H1 (cell line): Measurements from ENCODE around the gene ACRV1. TPM values are rescaled to one million over a fixed set of nuclear protein-coding genes. Genes with fewer than 3 reads are reported as not detected.

Experiments
- CTCF ChIA-PET: fragments of 300-600 bp; sonication (Branson Sonifier 250); formaldehyde crosslinking; loops from one replicate; lab custom pipeline; 2021; ENCODE audit not compliant: partially characterized antibody; lab: Charles Lee
- POLR2A ChIA-PET: fragments of 300-600 bp; sonication (Branson Sonifier 250); formaldehyde crosslinking; loops from one replicate; lab custom pipeline; 2021; ENCODE audit warnings: inconsistent platforms; ENCODE audit not compliant: partially characterized antibody; lab: Charles Lee
- DNase-seq, 2 experiments: peaks; one replicate each; pipeline versions ENCODE4 v3.0.0 to v3.0.0-alpha.2; 2010 to 2022; ENCODE audit warnings: low spot score in 2 of 2, low read depth in 1 of 2, mixed read lengths in 1 of 2
- FAIRE-seq: peaks from 2 replicates; lab custom pipeline; 2011; peaks lifted over from hg19 to GRCh38; lab: Jason Lieb, UNC
- H2AFZ ChIP-seq: 2 replicates; pipeline ENCODE4 v1.8.1; 2012; ENCODE audit warnings: low read length, inconsistent platforms
- H2AK5ac ChIP-seq: 2 replicates; pipeline ENCODE4 v1.6.1; 2013; ENCODE audit warnings: low read depth, low read length
- H2BK120ac ChIP-seq: replicated peaks from 2 replicates; pipeline ENCODE3; 2013; ENCODE audit warnings: low read depth, low read length, inconsistent platforms
- H2BK12ac ChIP-seq: 2 replicates; pipeline ENCODE4 v1.6.1; 2013; ENCODE audit warnings: low read depth, low read length
- H2BK15ac ChIP-seq: 2 replicates; pipeline ENCODE4 v1.6.1; 2013; ENCODE audit warnings: low read length
- H2BK20ac ChIP-seq: 2 replicates; pipeline ENCODE4 v1.6.1; 2013; ENCODE audit warnings: low read length
- H2BK5ac ChIP-seq: 2 replicates; pipeline ENCODE4 v1.6.1; 2013; ENCODE audit warnings: low read depth, low read length
- H3K14ac ChIP-seq: 2 replicates; pipeline ENCODE4 v1.6.1; 2013; ENCODE audit warnings: inconsistent platforms; ENCODE audit not compliant: insufficient read length
- H3K18ac ChIP-seq: 2 replicates; pipeline ENCODE4 v1.6.1; 2013; ENCODE audit warnings: low read length; ENCODE audit errors: extremely low read depth
- H3K23ac ChIP-seq: 2 replicates; pipeline ENCODE4 v1.6.1; 2013; ENCODE audit warnings: inconsistent platforms; ENCODE audit not compliant: insufficient read length
- H3K23me2 ChIP-seq: 2 replicates; pipeline ENCODE4 v1.6.1; 2013; ENCODE audit warnings: low read depth, low read length
- H3K27ac ChIP-seq: 2 replicates; pipeline ENCODE4 v1.6.1; 2011; ENCODE audit warnings: low read depth, low read length, inconsistent platforms
- H3K27me3 ChIP-seq, 4 experiments: replicated peaks in 1 of 4; 1 replicate in 1 of 4; 2 replicates in 3 of 4; pipeline versions ENCODE4 v1.6.1 to v1.8.1; 2011 to 2013; ENCODE audit warnings: low read length in 3 of 4, mild to moderate bottlenecking in 3 of 4, inconsistent platforms in 2 of 4, mixed read lengths in 2 of 4, moderate library complexity in 1 of 4; ENCODE audit not compliant: control insufficient read depth in 3 of 4, insufficient read depth in 3 of 4; ENCODE audit errors: extremely low read depth in 1 of 4
- H3K36me3 ChIP-seq, 4 experiments: 2 replicates each; pipeline versions ENCODE4 v1.6.1 to v1.8.1; 2011 to 2013; ENCODE audit warnings: mild to moderate bottlenecking in 4 of 4, low read length in 3 of 4, moderate library complexity in 2 of 4, control low read depth in 1 of 4, inconsistent platforms in 1 of 4; ENCODE audit not compliant: insufficient read depth in 4 of 4, control insufficient read depth in 2 of 4
- H3K4ac ChIP-seq: replicated peaks from 2 replicates; pipeline ENCODE3; 2013; ENCODE audit warnings: low read length, low read depth, mixed read lengths, inconsistent platforms; ENCODE audit not compliant: insufficient read length
- H3K4me1 ChIP-seq, 4 experiments: replicated peaks in 1 of 4; 1 replicate in 1 of 4; 2 replicates in 3 of 4; pipeline versions ENCODE4 v1.6.1 to v1.8.1; 2011 to 2013; ENCODE audit warnings: low read length in 3 of 4, inconsistent platforms in 2 of 4, mixed read lengths in 1 of 4; ENCODE audit not compliant: insufficient read depth in 4 of 4, control insufficient read depth in 3 of 4
- H3K4me2 ChIP-seq, 2 experiments: 2 replicates each; pipeline versions ENCODE4 v1.6.1 to v1.8.1; 2011 to 2013; ENCODE audit warnings: low read depth in 2 of 2, low read length in 2 of 2, control low read depth in 1 of 2, inconsistent platforms in 1 of 2, mild to moderate bottlenecking in 1 of 2; ENCODE audit not compliant: insufficient read depth in 1 of 2
- H3K4me3 ChIP-seq, 4 experiments: fragments of 200-600, 300-600 bp in 1 of 4; sonication (generic), shearing (Covaris generic), sonication (Bioruptor Twin) in 1 of 4; 2 replicates each; pipeline versions ENCODE4 v1.5.1 to v1.8.1; 2011 to 2016; ENCODE audit warnings: low read length in 4 of 4, low read depth in 3 of 4, control low read depth in 2 of 4, inconsistent platforms in 2 of 4, mild to moderate bottlenecking in 2 of 4, mixed read lengths in 1 of 4, moderate library complexity in 1 of 4; ENCODE audit not compliant: insufficient read depth in 2 of 4; ENCODE audit errors: extremely low read depth in 1 of 4
- H3K56ac ChIP-seq: replicated peaks from 2 replicates; pipeline ENCODE3; 2013; ENCODE audit warnings: low read depth, mild to moderate bottlenecking, mixed read lengths, low read length, inconsistent platforms; ENCODE audit not compliant: insufficient read length
- H3K79me1 ChIP-seq: 2 replicates; pipeline ENCODE4 v1.6.1; 2013; ENCODE audit warnings: low read depth, low read length, control low read depth
- H3K79me2 ChIP-seq, 2 experiments: 2 replicates each; pipeline versions ENCODE4 v1.6.1 to v1.8.1; 2012 to 2013; ENCODE audit warnings: low read length in 2 of 2, mild to moderate bottlenecking in 2 of 2, inconsistent platforms in 1 of 2; ENCODE audit not compliant: insufficient read depth in 2 of 2, control insufficient read depth in 1 of 2
- H3K9ac ChIP-seq, 4 experiments: replicated peaks in 1 of 4; 1 replicate in 1 of 4; 2 replicates in 3 of 4; pipeline versions ENCODE4 v1.6.1 to v1.8.1; 2011 to 2013; ENCODE audit warnings: low read depth in 3 of 4, low read length in 3 of 4, control low read depth in 2 of 4, mild to moderate bottlenecking in 2 of 4, moderate library complexity in 2 of 4, inconsistent platforms in 1 of 4; ENCODE audit errors: extremely low read depth in 1 of 4
- H3K9me3 ChIP-seq, 2 experiments: 2 replicates each; pipeline versions ENCODE4 v1.6.1 to v1.8.1; 2012 to 2013; ENCODE audit warnings: mild to moderate bottlenecking in 2 of 2, moderate library complexity in 2 of 2, control low read depth in 1 of 2, inconsistent platforms in 1 of 2, low read depth in 1 of 2, low read length in 1 of 2, mixed read lengths in 1 of 2; ENCODE audit not compliant: insufficient read depth in 2 of 2
- H4K20me1 ChIP-seq, 2 experiments: replicated peaks in 1 of 2; 2 replicates each; pipeline versions ENCODE3 to v1.8.1; 2011 to 2013; ENCODE audit warnings: inconsistent platforms in 2 of 2, low read length in 2 of 2, mild to moderate bottlenecking in 1 of 2; ENCODE audit not compliant: insufficient read depth in 2 of 2, control insufficient read depth in 1 of 2
- H4K5ac ChIP-seq: 2 replicates; pipeline ENCODE4 v1.6.1; 2013; ENCODE audit warnings: low read length, low read depth, mixed read lengths, inconsistent platforms; ENCODE audit not compliant: insufficient read length
- H4K8ac ChIP-seq: 2 replicates; pipeline ENCODE4 v1.8.0; 2013; ENCODE audit warnings: mild to moderate bottlenecking, moderate library complexity, low read length, inconsistent platforms; ENCODE audit not compliant: insufficient read depth; ENCODE audit errors: extremely low read depth
- H4K91ac ChIP-seq: replicated peaks from 2 replicates; pipeline ENCODE3; 2013; ENCODE audit warnings: low read length, mixed read lengths, inconsistent platforms; ENCODE audit not compliant: insufficient read length
- BCL11A ChIP-seq, 2 experiments: IDR thresholded peaks; one replicate each; pipeline ENCODE4 v1.6.1; 2011; ENCODE audit warnings: low read depth in 2 of 2, low read length in 2 of 2, mild to moderate bottlenecking in 2 of 2
- WGBS, 2 experiments: shearing (Covaris generic) in 1 of 2; methylation state at CpG; one replicate each; pipeline versions ENCODE4 v1.1.6 to v1.1.7; 2013 to 2015; ENCODE audit warnings: low lambda C conversion rate in 2 of 2, mixed read lengths in 2 of 2, inconsistent platforms in 1 of 2, low coverage in 1 of 2, missing lambda C conversion rate in 1 of 2; ENCODE audit not compliant: insufficient replicate concordance in 2 of 2, insufficient coverage in 1 of 2, insufficient read length in 1 of 2; ENCODE audit errors: extremely low coverage in 1 of 2, missing lambda C conversion rate in 1 of 2; 5-methylcytosine and 5-hydroxymethylcytosine counted together
- polyA plus RNA-seq, 7 experiments: library from polyadenylated mRNA; depleted of rRNA in 3 of 7; stranded (reverse) in 5 of 7; unstranded in 2 of 7; fragments of >200 nt in 5 of 7; fragments of 200-250 nt in 2 of 7; gene quantifications; 1 replicate in 5 of 7; 2 replicates in 1 of 7; 4 replicates in 1 of 7; pipeline versions ENCODE4 v1.2.1 to v1.2.3, GENCODE V29; 2011 to 2013; ENCODE audit warnings: missing spikeins in 2 of 7, mixed read lengths in 2 of 7
- total RNA-seq: library from RNA; stranded (reverse); fragmentation: NEBNext Ultra II Directional; extraction: Animal tissue kit (Norgen Biotek cat#: 25700); gene quantifications from 2 replicates; pipeline ENCODE4 v1.2.1, GENCODE V29; 2021

Gene ACRV1
- total and polyA plus RNA-seq, 2 of the 8 experiments (the other 6 are each of a cell fraction or from before 2014, with no cell fraction given), result 0.06 TPM; not detected in 1

GRCh38 chr11:125627236-125627910 is 53.3 kb downstream of the ACRV1 start:
- ChIA-PET CTCF (interaction anchor here (0.6 to 1.5 kb wide), 5 partner anchors 22 to 259 kb away, joined by 3 to 4 read pairs (median 3); no protein-coding TSS in a partner anchor), POLR2A (interaction anchor here (1.1 to 4.0 kb wide), 10 partner anchors 12 to 583 kb away, joined by 3 to 49 read pairs (median 5); partner anchors contain the start of genes EI24, HYLS1 and STT3A)
- Histone ChIP-seq H3K27me3 (no peaks in the 10 kb centered on the region), H3K23ac (no peak overlapping the region), H3K23me2 (peaks cover 4% of the 10 kb centered on the region), H3K4me3 (peak overlapping the region; percentile 82 to 97 (median 92)), H2BK20ac (no peak overlapping the region), H3K4me1 (peaks cover 0 to 5% (median 2%) of the 10 kb centered on the region in 4 experiments; a peak in 3 of 7 replicates), H3K27ac (no peak overlapping the region), H3K56ac (no peak overlapping the region), H3K79me2 (peaks cover 8 to 39% of the 10 kb centered on the region in 2 experiments; a peak in 3 of 4 replicates), H3K79me1 (no peaks in the 10 kb centered on the region; the same call in 1 of the 2 replicates), H4K20me1 (no peaks in the 10 kb centered on the region), H2AK5ac (no peak overlapping the region), H2AFZ (no peak overlapping the region), H3K36me3 (peaks cover 0 to 51% (median 24%) of the 10 kb centered on the region in 4 experiments; a peak in 6 of 8 replicates), H4K5ac (no peak overlapping the region), H4K8ac (no peak overlapping the region), H2BK12ac (no peak overlapping the region), H3K4me2 (peak overlapping the region; percentile 75 to 86), H2BK120ac (no peak overlapping the region), H4K91ac (no peak overlapping the region), H3K4ac (no peak overlapping the region), H3K18ac (no peak overlapping the region), H3K9me3 (no peaks in the 10 kb centered on the region), H3K14ac (no peak overlapping the region), H2BK5ac (no peak overlapping the region), H2BK15ac (no peak overlapping the region), H3K9ac (peak overlapping the region in 3 of 4 experiments; percentile 96 to 99 (median 97); a peak in 5 of 7 replicates)
- WGBS, 2 experiments, result 74% methylated on average over 7 of the region's 7 CpGs; no CpG with 5 or more reads in 1 of the 2 experiments
- DNase-seq (no peak), FAIRE-seq (no peak)
- TF ChIP-seq BCL11A (IDR thresholded peaks at IDR 0.05; ENCODE audit: low read depth in 2 of 2, low read length in 2 of 2), result no peak
